Endothelial cell of umbilical vein (primary cell): ENCODE data around the gene PIK3C2G.

Experiments used
- EZH2 ChIP-seq: IDR thresholded peaks from 2 replicates; pipeline ENCODE4 v1.6.1; 2012; ENCODE audit warnings: borderline replicate concordance, low read depth, mild to moderate bottlenecking, moderate library complexity, low read length, inconsistent platforms; ENCODE audit not compliant: severe bottlenecking
- JUN ChIP-seq: IDR thresholded peaks from 2 replicates; pipeline ENCODE4 v1.6.1; 2011; ENCODE audit warnings: borderline replicate concordance, low read depth; ENCODE audit not compliant: insufficient read length, insufficient read depth
- MYC ChIP-seq: IDR thresholded peaks from one replicate; pipeline ENCODE4 v1.6.1; 2011; ENCODE audit warnings: mild to moderate bottlenecking, low read depth, low read length
- POLR2A ChIP-seq: IDR thresholded peaks from 2 replicates; pipeline ENCODE4 v1.6.1; 2012; ENCODE audit warnings: low read depth, mild to moderate bottlenecking, control low read depth, low read length
- POLR2AphosphoS5 ChIP-seq: IDR thresholded peaks from 2 replicates; pipeline ENCODE4 v1.6.1; 2012; ENCODE audit warnings: low read depth, mild to moderate bottlenecking, control low read depth, low read length, moderate library complexity; ENCODE audit not compliant: insufficient read depth
- TF ChIP-seq, protein P1 (sequence below): IDR thresholded peaks from 2 replicates; pipeline ENCODE4 v1.6.1; 2011; ENCODE audit not compliant: insufficient read depth, insufficient read length
- TF ChIP-seq, protein P2 (sequence below), 2 donors: IDR thresholded peaks; 1 replicate in 1 of 2; 2 replicates in 1 of 2; pipeline ENCODE4 v1.5.1; 2011; ENCODE audit warnings: low read length in 2 of 2, mild to moderate bottlenecking in 2 of 2, moderate library complexity in 2 of 2, control low read depth in 1 of 2, inconsistent platforms in 1 of 2, low read depth in 1 of 2; ENCODE audit not compliant: insufficient read depth in 1 of 2; ENCODE audit errors: extremely low read depth in 1 of 2

DNA sequence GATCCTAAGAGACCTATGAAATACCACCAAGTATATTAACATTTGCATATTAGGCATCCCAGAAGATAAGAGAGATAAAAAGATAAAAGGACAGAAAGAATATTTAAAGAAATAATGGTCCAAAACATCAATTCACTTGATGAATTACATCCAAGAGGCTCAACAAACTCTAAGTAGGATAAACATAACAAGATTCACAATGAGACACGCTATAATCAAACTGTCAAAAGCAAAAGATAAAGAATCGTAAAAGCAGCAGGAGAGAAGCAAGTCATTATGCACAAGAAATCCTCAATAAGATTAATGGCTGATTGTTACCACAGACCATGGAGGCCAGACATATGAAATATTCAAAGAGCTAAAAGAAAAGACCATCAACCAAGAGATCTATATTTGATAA lies 396.9 kb downstream of the PIK3C2G start:
- TF ChIP-seq, protein P1, sequence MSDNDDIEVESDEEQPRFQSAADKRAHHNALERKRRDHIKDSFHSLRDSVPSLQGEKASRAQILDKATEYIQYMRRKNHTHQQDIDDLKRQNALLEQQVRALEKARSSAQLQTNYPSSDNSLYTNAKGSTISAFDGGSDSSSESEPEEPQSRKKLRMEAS = no peak
- TF ChIP-seq POLR2A (no peak), POLR2AphosphoS5 (no peak), EZH2 (no peak), JUN (no peak), MYC (no peak)
- TF ChIP-seq, protein P2, sequence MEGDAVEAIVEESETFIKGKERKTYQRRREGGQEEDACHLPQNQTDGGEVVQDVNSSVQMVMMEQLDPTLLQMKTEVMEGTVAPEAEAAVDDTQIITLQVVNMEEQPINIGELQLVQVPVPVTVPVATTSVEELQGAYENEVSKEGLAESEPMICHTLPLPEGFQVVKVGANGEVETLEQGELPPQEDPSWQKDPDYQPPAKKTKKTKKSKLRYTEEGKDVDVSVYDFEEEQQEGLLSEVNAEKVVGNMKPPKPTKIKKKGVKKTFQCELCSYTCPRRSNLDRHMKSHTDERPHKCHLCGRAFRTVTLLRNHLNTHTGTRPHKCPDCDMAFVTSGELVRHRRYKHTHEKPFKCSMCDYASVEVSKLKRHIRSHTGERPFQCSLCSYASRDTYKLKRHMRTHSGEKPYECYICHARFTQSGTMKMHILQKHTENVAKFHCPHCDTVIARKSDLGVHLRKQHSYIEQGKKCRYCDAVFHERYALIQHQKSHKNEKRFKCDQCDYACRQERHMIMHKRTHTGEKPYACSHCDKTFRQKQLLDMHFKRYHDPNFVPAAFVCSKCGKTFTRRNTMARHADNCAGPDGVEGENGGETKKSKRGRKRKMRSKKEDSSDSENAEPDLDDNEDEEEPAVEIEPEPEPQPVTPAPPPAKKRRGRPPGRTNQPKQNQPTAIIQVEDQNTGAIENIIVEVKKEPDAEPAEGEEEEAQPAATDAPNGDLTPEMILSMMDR (IDR thresholded peaks at IDR 0.05; ENCODE audit: extremely low read depth in 1 of 2, insufficient read depth in 1 of 2, low read depth in 1 of 2, low read length in 2 of 2) = no peak
